Activated CD4-positive, CD25-positive, alpha-beta regulatory T cell (primary cell): ENCODE results near the gene DHH.
"Not testable (repeated sequence)": the region's sequence is repeated elsewhere in the genome, so short reads cannot be mapped to it uniquely, and the experiment has no call there.

Experiments used
- DNase-seq, 4 experiments: peaks; one replicate each; lab custom pipeline; 2025; lab: John Stamatoyannopoulos, UW

The DHH gene

DNA sequence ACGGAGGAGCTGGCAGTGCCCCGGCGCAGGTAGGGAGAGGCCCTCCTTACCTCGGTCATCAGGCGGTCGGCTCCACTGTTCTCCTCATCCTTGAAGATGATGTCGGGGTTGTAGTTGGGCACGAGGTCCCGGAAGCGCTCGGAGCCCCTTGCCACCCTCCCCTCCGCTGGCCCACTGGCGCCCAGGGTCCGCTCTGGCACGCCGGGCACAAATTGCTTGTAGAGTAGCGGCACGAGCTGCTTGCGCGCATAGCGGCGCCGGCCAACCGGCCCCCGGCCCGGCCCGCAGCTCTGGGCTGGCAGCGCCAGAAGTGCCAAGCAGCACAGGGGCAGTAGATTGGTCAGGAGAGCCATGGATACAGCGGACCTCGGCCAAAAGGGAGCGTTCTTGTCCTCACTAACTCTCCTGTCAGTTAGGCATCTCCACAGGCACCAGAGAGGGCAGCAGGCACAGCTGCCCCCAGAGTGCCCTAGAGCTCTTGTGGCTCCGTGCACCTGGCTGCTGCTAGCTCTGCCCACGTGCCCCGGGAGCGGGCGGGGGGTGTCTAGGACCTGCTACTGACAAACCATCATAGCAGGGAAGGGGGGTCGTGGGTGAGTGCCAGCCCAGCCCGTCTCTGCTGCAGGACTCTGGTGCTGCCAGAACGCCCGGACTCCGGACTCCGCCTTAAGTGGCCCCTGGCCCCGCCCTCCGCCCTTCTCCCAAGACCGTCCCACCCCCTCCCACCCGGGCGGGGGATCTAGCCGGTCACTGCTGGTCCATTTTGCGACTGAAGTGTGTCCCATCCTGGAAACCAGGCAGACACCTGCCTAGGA, at the start of gene DHH:
TSS of gene DHH (minus strand) at position 642 of the 815 bp plus-strand sequence. CDS start at position 353, 289 bp downstream.
- DNase-seq, result no peak

DNA sequence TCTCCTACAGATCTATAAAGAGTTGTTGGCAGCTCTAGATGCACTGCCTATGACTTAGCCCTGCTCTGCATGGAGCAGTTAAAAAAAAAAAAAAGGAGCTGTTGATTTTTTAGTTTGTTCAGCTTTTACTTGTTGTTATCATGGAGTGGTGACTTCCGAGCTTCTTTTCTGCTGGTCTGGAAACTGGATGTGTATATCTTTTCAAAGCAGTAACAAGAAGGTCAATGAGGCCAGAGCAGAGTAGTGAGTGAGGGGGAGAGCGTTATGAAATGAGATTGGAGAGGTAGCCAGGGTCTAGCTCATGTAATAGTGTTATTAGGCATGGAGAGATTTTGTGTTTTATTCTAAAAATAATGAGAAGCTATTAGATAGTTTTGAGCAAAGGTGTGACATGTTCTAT, 49.8 kb upstream of the DHH start:
- no peak for DNase-seq

DNA sequence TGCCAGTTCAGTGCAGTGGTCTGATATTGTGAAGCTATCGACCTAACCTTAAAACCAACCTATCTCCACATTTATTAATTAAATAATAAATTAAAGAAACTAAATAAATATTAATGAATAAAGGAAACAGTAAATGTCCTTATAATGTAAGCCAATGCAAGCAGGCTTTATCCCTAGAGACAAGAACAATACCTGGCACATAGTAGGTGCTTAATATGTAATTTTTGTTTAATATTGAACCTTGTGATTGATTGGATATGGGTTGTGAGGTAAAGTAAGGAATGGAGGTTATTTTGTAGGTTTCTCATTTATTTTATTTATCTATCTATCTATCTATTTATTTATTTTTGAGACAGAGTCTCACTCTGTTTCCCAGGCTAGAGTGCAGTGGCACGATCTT, 44.4 kb upstream of the DHH start:
- DNase-seq, result no peak

DNA sequence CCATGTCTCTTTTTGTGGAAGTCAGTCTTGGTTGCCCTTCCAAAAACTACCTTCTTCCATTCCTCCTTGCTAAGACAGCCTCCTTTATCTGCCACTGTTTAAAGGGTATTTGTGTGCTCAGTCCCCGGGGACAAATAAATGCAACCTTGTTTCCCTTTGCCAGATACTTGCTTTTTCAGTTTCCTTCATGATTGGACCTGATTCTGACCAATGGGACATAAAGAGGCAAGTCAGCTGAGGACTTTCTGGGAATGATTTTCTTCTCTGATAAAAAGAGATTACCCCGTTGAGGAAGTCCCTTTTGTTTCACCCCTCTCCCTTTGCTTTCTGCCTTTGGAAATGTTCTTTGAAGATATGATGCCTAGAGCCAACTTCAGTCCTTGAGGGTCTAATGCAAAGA, 44.0 kb upstream of the DHH start:
- DNase-seq, result no peak

DNA sequence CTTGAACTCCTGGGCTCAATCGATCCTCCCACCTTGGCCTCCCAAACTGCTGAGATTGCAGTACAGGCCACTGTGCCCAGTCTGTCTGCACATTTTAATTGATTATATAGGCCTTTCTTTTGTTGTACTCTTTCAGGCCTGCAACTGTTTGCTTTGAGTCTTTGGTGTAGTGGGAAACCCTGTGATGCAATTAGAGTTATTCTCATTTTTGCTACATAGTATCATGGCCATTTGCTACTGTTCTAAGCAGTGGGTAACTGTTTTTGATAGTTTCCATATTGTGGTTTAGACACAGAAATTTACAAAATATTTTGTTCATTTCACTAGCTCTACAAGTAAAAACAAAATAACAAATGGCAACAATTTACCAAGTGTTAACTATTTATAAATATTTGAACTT, 42.9 kb upstream of the DHH start:
- no peak for DNase-seq

DNA sequence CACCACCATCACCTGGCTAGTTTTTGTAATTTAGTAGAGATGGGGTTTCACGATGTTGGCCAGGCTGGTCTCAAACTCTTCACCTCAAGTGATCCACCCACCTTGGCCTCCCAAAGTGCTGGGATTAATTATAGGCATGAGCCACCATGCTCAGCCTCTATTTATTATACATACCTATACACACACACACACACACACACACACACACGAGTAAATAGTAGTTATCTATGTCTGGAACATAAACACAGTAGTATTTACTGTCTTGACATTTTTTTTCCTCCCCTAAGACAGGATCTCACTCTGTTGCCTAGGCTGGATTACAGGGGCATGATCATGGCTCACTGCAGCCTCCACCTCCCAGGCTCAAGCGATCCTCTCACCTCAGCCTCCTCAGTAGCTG, 42.4 kb upstream of the DHH start:
- DNase-seq, result not testable (repeated sequence)

DNA sequence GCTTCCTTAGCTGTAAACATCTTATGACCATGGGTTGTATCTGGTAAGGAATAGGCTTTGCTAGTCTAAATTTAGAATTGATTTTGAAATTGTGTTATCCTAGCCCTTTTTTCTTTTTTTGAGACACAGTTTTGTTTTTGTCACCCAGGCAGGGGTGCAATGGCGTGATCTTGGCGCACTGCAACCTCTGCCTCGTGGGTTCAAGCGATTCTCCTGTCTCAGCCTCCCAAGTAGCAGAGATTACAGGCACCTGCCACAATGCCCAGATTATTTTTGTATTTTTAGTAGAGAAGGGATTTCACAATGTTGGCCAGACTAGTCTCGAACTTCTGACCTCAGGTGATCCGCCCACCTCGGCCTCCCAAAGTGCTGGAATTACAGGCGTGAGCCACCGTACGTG, 39.0 kb upstream of the DHH start:
- DNase-seq, result no peak

DNA sequence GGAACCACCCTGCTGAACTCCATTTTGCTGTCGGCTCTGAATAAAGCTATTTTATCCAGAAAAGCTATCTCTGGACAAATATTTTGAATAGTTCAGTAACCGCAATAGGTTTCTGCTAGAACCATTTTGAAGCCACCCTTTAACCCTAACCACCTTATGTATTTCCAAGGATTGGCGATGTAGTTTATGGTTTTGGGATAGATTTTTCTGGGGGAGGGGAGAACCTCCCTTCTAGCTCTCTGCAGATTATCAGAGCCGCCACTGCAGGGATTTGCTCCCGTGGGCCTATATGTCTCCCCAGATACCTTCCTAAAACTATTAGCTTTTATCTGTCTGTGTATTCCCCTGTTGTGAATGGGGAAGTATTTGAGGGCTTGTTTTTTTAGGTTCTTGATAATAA, 38.4 kb upstream of the DHH start:
- no peak for DNase-seq

DNA sequence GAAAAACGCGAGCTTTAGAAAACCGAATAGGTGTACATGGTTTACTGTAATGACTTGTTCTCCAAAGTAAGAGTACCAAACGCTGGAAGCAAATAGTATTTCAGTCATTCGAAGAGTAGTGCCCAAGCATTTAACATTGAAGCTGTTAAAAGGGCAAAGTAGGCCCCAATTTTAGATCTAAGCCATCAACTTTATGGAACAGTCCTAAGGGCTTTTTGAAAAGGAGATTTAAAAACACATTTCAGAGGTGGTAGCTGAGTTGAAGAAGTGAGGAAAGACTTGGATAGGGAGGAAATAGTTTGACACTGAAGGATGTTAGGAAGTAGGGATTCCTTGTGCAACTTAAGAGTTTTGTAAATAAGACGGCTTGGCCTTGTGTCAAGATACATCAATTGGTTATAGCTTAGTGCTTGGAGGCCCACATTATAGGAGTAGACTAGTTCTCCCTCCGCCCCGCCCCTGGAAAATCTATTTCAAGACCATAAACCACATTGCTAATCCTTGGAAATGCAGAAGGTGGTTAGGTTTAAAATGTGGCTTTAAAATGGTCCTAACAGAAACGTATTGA, 37.4 kb upstream of the DHH start:
- no peak for DNase-seq

DNA sequence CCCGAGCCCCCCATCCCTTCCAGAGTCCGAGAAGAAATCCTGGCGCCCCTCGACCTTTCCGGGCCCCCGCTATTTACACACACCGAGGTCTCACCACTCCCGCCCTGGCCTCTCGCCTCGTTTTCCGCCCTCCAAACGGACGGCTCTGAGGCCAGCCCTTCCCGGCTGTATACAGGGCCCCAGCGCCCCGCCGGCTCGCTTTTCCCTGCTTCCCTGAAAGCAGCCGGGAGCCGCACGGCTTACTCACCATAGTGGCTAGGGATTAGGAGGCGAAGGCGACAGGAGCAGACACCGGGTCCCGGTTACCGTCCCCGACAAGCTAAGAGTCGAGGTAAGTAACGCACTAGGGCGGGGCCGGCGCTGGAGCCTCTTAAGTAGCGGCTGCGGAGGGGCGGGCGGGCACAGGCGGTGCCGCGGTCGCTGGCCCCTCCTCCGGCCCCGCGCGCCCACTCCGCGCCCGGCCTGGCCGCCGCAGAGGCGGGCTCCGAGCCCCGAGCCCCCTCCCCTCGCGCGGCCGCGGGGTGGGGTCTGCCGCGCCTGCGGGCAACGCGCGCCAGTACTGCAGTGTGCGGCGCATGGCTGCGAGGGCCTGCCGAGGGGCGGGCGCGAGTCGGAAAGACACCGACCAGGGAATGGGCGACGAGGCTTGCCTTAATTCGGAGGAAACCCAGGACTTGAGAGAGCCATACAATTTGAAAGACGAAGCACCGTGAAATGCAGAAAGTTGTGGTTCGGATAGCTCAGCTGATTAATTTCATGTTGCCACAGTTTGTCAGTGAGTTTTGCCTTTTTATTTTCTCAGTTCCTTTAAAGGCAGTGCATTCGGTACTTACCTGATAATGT, 36.7 kb upstream of the DHH start, which contains the start of gene TUBA1B:
TSS of gene TUBA1B (minus strand) at position 345 of the 843 bp plus-strand sequence. CDS start at position 250, 95 bp downstream.
- peak; percentile 78 to 85 (median 82) for DNase-seq

DNA sequence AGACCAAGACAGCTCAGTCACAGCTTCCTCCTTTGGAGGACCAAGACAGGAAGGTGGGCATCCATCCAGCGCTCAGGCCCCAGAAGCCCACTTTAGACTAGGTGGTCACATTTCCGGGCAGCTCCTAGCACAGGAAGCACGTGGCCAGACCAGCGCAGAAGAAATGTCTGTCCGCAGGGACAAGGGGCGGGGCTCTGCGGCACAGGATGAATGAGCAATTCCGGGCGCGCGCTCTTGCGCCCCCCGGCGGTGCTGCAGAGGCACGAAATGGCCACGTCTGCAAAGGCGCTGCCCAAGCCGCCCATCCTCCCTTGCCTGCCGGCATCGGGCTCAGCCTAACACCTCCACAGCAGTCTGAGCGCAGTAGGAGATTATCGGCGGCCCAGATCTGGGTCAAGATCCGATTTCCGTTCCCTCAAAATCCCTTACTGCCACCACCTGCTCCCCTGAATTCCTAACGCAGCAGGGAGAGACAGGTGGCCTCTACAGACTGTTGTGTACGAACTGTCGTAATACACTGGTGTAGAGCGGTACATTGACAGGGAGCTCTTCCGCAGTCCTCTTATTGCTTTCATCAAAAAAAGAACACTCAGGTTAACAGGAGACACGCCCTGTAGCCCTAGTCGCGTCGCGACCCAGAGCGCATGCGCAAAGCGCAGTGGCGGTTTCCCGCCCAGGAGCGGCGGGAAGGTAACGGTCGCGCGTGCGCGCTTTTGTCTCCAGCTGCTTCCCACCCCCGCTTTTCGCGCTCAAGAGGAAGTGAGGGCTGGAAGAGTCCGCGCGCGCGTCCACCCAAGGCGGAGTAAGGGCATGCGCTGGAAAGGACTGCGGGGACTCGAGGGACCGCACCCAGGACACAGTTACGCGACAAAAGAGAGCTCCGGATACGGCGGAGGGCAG, 35.8 kb upstream of the DHH start:
- peak; percentile 79 to 86 (median 82) for DNase-seq

DNA sequence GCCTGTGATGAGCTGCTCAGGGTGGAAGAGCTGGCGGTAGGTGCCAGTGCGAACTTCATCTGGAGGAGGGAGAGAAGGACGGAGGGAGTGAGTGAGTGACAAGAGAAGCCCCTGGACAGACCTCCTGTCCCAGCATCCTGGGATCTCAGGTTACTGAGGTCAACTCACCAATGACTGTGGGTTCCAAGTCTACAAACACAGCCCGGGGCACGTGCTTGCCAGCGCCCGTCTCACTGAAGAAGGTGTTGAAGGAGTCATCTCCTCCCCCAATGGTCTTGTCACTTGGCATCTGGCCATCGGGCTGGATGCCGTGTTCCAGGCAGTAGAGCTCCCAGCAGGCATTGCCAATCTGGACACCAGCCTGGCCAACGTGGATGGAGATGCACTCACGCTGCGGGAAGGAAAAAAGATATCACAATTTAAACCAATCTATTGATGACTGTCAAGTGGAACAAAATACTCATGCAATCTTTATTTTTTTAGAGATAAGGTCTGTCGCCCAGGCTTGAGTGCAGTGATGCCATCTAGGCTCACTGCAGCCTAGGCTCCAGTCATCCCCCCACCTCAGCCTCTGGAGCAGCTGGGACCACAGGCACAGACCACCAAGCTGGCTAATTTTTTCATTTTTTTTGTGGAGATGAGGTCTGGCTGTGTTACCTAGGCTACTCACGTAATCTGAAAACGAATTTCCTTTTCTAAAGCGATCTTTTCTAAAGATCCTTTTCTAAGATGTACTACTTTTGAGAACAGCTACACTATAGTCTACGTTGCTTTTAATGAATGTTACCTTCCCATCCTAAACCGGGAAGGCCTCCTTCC, 34.9 kb upstream of the DHH start:
- DNase-seq, result no peak

DNA sequence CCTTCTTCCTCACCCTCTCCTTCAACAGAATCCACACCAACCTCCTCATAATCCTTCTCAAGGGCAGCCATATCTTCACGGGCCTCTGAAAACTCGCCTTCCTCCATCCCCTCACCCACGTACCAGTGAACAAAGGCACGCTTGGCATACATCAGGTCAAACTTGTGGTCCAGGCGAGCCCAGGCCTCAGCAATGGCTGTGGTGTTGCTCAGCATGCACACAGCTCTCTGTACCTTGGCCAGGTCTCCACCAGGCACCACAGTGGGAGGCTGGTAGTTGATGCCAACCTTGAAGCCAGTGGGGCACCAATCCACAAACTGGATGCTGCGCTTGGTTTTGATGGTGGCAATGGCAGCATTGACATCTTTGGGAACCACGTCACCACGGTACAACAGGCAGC, 33.4 kb upstream of the DHH start:
- not testable (repeated sequence) for DNase-seq

DNA sequence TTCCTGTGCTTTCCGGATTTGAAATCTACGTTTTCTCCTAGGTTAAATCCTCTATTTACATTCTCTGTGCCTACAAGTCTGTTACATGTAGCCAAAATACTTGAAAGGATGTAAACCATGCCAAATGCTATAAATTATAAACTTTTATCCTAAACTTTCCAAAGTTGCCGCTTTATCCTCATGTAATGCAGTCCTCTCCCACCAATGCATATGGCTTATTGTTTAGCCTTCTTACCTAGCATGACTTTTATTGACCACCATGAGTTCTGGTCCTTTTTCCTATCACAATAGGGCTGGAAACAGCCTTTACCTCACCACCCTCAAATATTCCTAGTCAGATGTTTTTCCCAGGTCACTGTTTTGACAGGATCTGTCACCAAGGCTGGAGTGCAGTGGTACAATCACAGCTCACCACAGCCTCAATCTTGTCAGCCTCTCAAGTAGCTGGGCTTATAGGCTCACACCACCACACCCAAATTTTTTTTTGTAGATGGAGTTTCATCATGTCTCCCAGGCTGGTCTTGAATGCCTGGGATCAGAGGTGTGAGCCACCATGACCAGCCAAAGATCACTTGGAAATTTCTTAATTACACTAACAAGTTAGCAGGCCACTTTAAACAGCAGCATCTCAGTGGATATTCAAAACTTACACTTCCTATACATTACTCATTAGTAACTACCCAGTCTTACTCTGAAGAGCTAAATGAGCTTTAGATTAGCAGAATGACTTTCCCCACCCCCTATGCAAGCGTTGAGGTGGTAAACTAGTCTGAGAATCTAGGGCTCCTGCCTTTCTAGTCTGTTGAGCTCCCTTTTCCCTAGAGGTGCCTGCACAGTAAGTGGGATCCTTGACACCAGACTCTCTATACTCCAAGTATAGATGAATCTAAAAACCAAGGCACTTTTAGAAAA, 32.5 kb upstream of the DHH start:
- DNase-seq, result no peak

DNA sequence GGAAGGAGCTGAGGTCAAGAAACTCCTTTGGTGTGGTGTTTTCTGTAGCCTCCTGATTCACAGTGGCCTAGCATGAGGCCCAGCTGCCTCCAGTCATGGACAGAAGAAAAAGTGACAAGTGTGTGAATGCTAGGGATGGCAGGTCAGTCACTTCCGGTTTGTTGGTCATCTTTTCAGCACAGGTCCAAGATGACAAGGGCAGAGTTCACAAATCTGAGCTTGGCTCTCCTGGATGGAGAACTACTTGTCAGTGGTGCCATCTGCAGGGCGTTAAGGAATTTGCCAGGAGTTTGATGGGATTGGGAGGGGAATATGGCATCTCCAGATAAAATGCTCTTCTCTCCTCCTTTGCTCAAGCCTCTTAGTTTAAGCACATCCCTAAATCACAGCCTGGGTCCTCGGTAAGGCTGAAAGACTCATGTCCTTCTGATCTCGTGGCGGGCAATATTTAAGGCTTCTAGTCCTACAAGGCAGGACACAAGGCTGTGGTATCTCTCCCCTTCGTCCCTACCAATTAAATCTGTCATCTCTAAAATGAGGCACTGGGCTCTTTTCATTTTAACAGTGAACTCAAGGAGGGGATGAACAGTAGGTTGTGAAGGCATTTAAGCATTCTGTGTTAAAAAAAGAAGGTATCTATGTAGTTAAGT, 26.6 kb upstream of the DHH start:
- no peak for DNase-seq

DNA sequence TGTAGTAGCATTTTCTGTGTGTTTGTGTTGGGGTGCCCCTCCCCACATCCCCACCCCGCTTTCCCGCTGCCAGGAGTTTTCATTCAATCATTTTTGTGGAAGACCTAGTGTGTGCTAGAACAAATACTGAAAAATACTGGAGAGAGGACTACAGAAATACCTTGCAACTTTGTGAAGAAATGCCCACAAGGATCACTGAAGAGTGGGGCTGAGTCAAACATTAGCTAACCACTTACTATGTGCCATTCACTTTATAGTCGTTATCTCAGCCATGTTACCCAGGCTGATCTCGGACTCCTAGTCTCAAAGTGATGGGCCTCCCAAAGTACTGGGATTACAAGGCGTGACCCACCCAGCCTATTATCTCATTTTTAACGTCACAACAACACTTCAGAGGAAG, 16.6 kb upstream of the DHH start:
- no peak for DNase-seq

DNA sequence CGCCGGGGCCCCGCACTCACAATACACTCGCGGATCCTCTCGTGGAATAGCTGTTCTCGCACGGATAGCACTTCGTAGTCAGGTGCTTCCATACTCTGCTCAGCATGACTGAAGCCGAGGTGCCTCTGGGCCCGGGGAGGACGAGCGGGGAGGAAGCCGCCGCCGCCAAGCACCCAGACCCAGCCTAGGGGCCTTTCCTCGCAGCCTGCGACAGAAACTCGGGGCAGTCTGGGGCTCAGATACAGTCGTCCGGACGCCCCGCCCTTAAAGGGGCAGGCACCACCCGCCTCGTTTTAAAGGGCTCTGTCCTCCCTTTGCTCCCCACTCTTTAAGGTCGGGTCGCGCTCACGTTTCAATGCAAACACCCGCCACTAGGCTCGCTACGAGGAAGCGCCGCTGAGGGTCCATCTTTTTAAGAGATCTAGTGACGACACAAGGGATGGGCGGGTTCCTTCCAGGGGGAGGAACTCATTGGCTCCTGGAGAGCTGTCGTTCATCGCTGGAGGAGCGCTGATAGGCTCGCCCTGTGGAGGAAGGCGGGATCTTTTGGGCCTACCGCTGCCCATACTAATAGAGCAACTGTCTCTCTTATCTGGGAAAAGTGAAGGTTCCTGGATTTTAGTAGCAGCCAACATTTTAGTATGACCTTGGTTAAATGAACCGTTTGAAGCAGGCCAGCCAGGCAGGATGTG, 16.0 kb upstream of the DHH start, which contains the start of gene LMBR1L:
TSS of gene LMBR1L (minus strand) at position 384 of the 692 bp plus-strand sequence. CDS start at position 92, 292 bp downstream.
- peak; percentile 85 to 94 (median 92) for DNase-seq
